Measurements from ENCODE around the gene RAB33B.

RAB33B gene

GRCh38 chr4:139524062-139524631 lies 70.2 kb downstream of the RAB33B start:
- TF ChIP-seq POLR2AphosphoS5 (IDR thresholded peaks at IDR 0.05; ENCODE audit: low read depth, low read length) (no peak), TAF1 (IDR thresholded peaks at IDR 0.05; ENCODE audit: borderline replicate concordance, insufficient read depth, low read length) (no peak), REST (IDR thresholded peaks at IDR 0.05; ENCODE audit: insufficient read depth in 1 of 2, low read depth in 2 of 2, low read length in 2 of 2) (no peak), SIN3A (IDR thresholded peaks at IDR 0.05; ENCODE audit: borderline replicate concordance, insufficient read depth, low read length) (no peak), FOXP2 (optimal IDR thresholded peaks at IDR 0.05; ENCODE audit: borderline replicate concordance, extremely low read depth, extremely low read length, insufficient read depth) (no peak)

- TF ChIP-seq POLR2AphosphoS5 (IDR thresholded peaks at IDR 0.05; ENCODE audit: low read depth, low read length) (no peak), FOXP2 (optimal IDR thresholded peaks at IDR 0.05; ENCODE audit: borderline replicate concordance, extremely low read depth, extremely low read length, insufficient read depth) (no peak), TAF1 (IDR thresholded peaks at IDR 0.05; ENCODE audit: borderline replicate concordance, insufficient read depth, low read length) (no peak), SIN3A (IDR thresholded peaks at IDR 0.05; ENCODE audit: borderline replicate concordance, insufficient read depth, low read length) (no peak), REST (IDR thresholded peaks at IDR 0.05; ENCODE audit: insufficient read depth in 1 of 2, low read depth in 2 of 2, low read length in 2 of 2) (no peak)
These were observed 71.5 kb downstream of the RAB33B start for GRCh38 chr4:139525414-139525813.

Measured in PFSK-1 (cell line).